Measurements from ENCODE around the gene TOM1. TPM values are rescaled to one million over a fixed set of nuclear protein-coding genes. Genes with fewer than 3 reads are reported as not detected.

TOM1 gene
- total and polyA plus RNA-seq, 3 experiments from 2014 or later = 15.1 to 34.5 (median 17.0) TPM

DNA sequence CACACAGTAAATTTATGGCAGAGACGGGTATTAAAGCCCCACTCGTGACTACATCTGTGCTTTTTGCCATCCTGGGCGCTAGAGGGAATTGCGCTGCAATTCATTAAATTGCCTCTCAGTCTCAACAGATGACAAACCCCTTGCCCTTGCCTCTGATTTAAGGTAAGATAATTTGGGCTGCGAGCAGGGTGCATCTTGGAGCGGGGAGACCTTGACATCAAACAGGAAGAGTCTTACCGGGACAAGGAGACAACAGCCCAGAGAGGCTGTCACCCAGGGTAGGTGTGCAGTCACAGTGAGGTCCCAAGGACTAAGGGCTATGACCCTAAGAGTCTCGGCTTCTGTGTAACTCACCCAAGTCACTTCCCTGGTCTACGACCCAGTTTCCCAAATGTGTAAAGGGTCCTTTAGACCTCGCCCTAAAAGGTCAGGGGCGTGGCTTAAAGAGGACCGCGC is 449 bp upstream of the TOM1 start:
- ChIA-PET POLR2A (interaction anchor here (0.6 to 2.0 kb wide), 5 partner anchors 10 to 51 kb away, joined by 3 to 22 read pairs (median 8); partner anchors contain the start of gene HMGXB4), CTCF (interaction anchor here (1.1 to 1.8 kb wide), 7 partner anchors 7 to 68 kb away, joined by 3 to 8 read pairs (median 4); partner anchors contain the start of gene HMGXB4)

DNA sequence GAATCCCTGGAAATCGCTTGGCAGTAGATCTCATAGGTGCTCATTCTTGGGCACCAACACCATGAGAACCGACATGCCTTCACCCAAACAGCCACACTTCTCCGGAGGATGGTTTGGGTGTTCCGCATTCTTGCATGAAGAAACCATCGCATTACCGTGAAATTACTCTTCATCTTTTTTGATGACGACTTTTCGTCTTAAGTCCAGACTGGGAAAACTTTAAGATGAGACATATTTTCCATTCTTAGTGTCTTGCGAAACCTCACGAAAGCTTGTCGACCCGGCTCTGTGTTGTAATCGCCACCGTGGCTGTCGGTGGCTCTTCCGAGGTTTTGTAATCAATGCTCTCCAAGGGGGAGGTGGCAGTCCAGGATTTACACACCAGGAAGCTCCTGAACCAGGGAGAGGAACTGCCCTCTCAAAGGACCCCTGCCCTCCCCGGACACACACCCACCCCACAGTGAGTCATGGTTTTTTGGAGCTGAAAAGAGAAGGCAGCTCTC is 1.7 kb downstream of the TOM1 start:
- Mint-ChIP-seq H3K4me3 (peak overlapping the region; percentile 62 to 98 (median 95)), H3K9me3 (no peaks in the 10 kb centered on the region), H3K27ac (peak overlapping the region in 6 of 8 donors; percentile 25 to 99 (median 74)), H3K36me3 (peaks cover 0 to 21% (median 6%) of the 10 kb centered on the region in 3 donors), H3K27me3 (peaks cover 0 to 1% of the 10 kb centered on the region in 2 donors), H3K4me1 (peaks cover 37 to 65% (median 43%) of the 10 kb centered on the region in 3 donors)
- Histone ChIP-seq H3K4me3 (ENCODE audit: low read length) (no peak overlapping the region), H3K4me1 (ENCODE audit: insufficient read depth, low read length) (peaks cover 31% of the 10 kb centered on the region), H3K27me3 (ENCODE audit: insufficient read depth, low read length, poor library complexity, severe bottlenecking) (no peaks in the 10 kb centered on the region), H3K36me3 (ENCODE audit: insufficient read depth, low read length) (no peaks in the 10 kb centered on the region), H3K9me3 (ENCODE audit: low read length) (no peaks in the 10 kb centered on the region), H3K27ac (ENCODE audit: low read depth, low read length) (peak overlapping the region; percentile 19)
- ChIA-PET CTCF (interaction anchor here (0.9 kb wide), 1 partner anchor 70 kb away, joined by 3 read pairs; no protein-coding TSS in a partner anchor), POLR2A (no interaction called here)
- no peak for DNase-seq

More for the DNA sequence above, 449 bp upstream of the TOM1 start:
- Histone ChIP-seq H3K4me1 (ENCODE audit: insufficient read depth, low read length) (peaks cover 21% of the 10 kb centered on the region), H3K4me3 (ENCODE audit: low read length) (peak overlapping the region; percentile 98), H3K27me3 (ENCODE audit: insufficient read depth, low read length, poor library complexity, severe bottlenecking) (no peaks in the 10 kb centered on the region), H3K36me3 (ENCODE audit: insufficient read depth, low read length) (no peaks in the 10 kb centered on the region), H3K9me3 (ENCODE audit: low read length) (no peaks in the 10 kb centered on the region), H3K27ac (ENCODE audit: low read depth, low read length) (peak overlapping the region; percentile 99)
- peak overlapping the region; percentile 93 to 98 (median 95) for H3K4me3 Mint-ChIP-seq
- no peaks in the 10 kb centered on the region for H3K9me3 Mint-ChIP-seq
- H3K4me1 Mint-ChIP-seq = peaks cover 25 to 46% (median 33%) of the 10 kb centered on the region in 3 donors
- peaks cover 0 to 1% of the 10 kb centered on the region in 2 donors for H3K27me3 Mint-ChIP-seq
- H3K27ac Mint-ChIP-seq = peak overlapping the region; percentile 95 to 99 (median 99)
- peaks cover 0 to 22% (median 5%) of the 10 kb centered on the region in 3 donors for H3K36me3 Mint-ChIP-seq
- DNase-seq = no peak

GRCh38 chr22:35303029-35303624 is 3.4 kb downstream of the TOM1 start:
- peaks cover 0 to 1% of the 10 kb centered on the region in 2 donors for H3K27me3 Mint-ChIP-seq
- no peaks in the 10 kb centered on the region for H3K9me3 ChIP-seq (ENCODE audit: low read length)
- no peaks in the 10 kb centered on the region for H3K27me3 ChIP-seq (ENCODE audit: insufficient read depth, low read length, poor library complexity, severe bottlenecking)
- ChIA-PET CTCF (no interaction called here), POLR2A (no interaction called here)
- peaks cover 53 to 78% (median 57%) of the 10 kb centered on the region in 3 donors for H3K4me1 Mint-ChIP-seq
- H3K27ac ChIP-seq (ENCODE audit: low read depth, low read length) = no peak overlapping the region
- H3K4me1 ChIP-seq (ENCODE audit: insufficient read depth, low read length) = peaks cover 48% of the 10 kb centered on the region
- H3K27ac Mint-ChIP-seq = peak overlapping the region in 5 of 8 donors; percentile 29 to 84 (median 60)
- DNase-seq = no peak
- H3K4me3 Mint-ChIP-seq = peak overlapping the region in 2 of 7 donors; percentile 24 to 83
- peaks cover 0 to 21% (median 6%) of the 10 kb centered on the region in 3 donors for H3K36me3 Mint-ChIP-seq
- no peak overlapping the region for H3K4me3 ChIP-seq (ENCODE audit: low read length)
- H3K9me3 Mint-ChIP-seq = no peaks in the 10 kb centered on the region
- H3K36me3 ChIP-seq (ENCODE audit: insufficient read depth, low read length) = no peaks in the 10 kb centered on the region

DNA sequence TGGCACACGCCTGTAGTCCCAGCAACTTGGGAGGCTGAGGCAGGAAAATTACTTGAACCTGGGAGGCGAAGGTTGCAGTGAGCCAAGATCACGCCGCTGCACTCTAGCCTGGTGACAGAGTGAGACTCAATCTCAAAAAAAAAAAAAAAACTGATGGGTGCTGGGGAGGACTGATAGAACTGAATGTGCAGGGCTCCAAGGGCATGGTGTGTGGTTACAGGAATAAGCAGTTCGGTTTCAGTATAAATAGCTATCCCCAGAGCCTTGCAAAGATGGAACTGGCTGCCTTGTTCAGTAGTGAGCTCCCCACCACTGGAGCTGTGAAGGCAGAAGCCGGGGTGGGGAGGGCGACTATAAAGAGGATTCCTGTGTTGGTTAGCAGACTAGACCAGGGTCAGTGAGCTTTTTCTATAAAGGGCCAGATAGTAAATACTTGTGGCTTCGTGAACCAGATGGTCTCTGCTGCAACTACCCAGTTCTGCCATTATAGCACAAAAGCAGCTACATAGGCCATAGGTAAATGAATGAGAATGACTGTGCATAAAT is 5.9 kb downstream of the TOM1 start:
- H3K27ac Mint-ChIP-seq = peak overlapping the region in 6 of 8 donors; percentile 22 to 94 (median 80)
- Histone ChIP-seq H3K27ac (ENCODE audit: low read depth, low read length) (no peak overlapping the region), H3K4me3 (ENCODE audit: low read length) (no peak overlapping the region), H3K4me1 (ENCODE audit: insufficient read depth, low read length) (peaks cover 53% of the 10 kb centered on the region), H3K27me3 (ENCODE audit: insufficient read depth, low read length, poor library complexity, severe bottlenecking) (no peaks in the 10 kb centered on the region), H3K36me3 (ENCODE audit: insufficient read depth, low read length) (no peaks in the 10 kb centered on the region), H3K9me3 (ENCODE audit: low read length) (no peaks in the 10 kb centered on the region)
- ChIA-PET POLR2A (interaction anchor here (0.8 kb wide), 2 partner anchors 25 to 48 kb away, joined by 4 read pairs; no protein-coding TSS in a partner anchor), CTCF (interaction anchor here (1.0 to 2.0 kb wide), 5 partner anchors 7 to 74 kb away, joined by 3 to 5 read pairs (median 4); partner anchors contain the start of gene HMGXB4)
- H3K4me3 Mint-ChIP-seq = peak overlapping the region in 2 of 7 donors; percentile 15 to 55
- H3K27me3 Mint-ChIP-seq = no peaks in the 10 kb centered on the region
- no peaks in the 10 kb centered on the region for H3K9me3 Mint-ChIP-seq
- peaks cover 64 to 88% (median 75%) of the 10 kb centered on the region in 3 donors for H3K4me1 Mint-ChIP-seq
- no peak for DNase-seq
- H3K36me3 Mint-ChIP-seq = peaks cover 0 to 28% (median 6%) of the 10 kb centered on the region in 3 donors

GRCh38 chr22:35306350-35306967 is 6.8 kb downstream of the TOM1 start:
- Mint-ChIP-seq H3K27ac (peak overlapping the region; percentile 1 to 97 (median 88)), H3K27me3 (no peaks in the 10 kb centered on the region), H3K36me3 (peaks cover 0 to 32% (median 6%) of the 10 kb centered on the region in 3 donors), H3K9me3 (no peaks in the 10 kb centered on the region), H3K4me1 (peaks cover 68 to 90% (median 77%) of the 10 kb centered on the region in 3 donors), H3K4me3 (peak overlapping the region in 6 of 7 donors; percentile 15 to 60 (median 44))
- Histone ChIP-seq H3K27me3 (ENCODE audit: insufficient read depth, low read length, poor library complexity, severe bottlenecking) (no peaks in the 10 kb centered on the region), H3K4me3 (ENCODE audit: low read length) (no peak overlapping the region), H3K36me3 (ENCODE audit: insufficient read depth, low read length) (no peaks in the 10 kb centered on the region), H3K4me1 (ENCODE audit: insufficient read depth, low read length) (peaks cover 54% of the 10 kb centered on the region), H3K27ac (ENCODE audit: low read depth, low read length) (no peak overlapping the region), H3K9me3 (ENCODE audit: low read length) (no peaks in the 10 kb centered on the region)
- peak in 1 of 5 donors; percentile 20 for DNase-seq
- ChIA-PET CTCF (interaction anchor here (0.9 to 2.0 kb wide), 6 partner anchors 8 to 75 kb away, joined by 3 to 5 read pairs (median 4); partner anchors contain the start of gene HMGXB4), POLR2A (interaction anchor here (0.8 kb wide), 2 partner anchors 24 to 48 kb away, joined by 4 read pairs; no protein-coding TSS in a partner anchor)

DNA sequence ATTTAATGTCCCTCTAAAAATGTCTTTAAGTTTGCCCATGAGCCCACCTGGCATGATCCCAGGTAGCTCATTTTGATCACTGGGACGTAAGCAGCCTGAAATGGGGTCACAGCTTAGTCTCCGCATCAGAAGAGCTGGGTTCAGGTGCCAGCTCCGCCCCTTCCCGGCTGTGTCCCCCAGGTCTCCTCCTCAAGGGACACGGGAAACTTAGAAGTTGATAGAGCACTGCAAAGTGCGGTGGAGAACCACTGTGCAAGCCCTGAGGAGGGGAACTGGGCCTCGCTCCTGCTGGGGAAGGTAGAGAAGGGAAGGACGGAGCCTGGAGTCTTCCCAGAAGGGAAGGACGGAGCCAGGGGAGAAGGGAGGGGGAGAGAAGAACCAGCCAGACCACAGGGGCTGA is 7.7 kb downstream of the TOM1 start:
- H3K27me3 Mint-ChIP-seq = no peaks in the 10 kb centered on the region
- H3K9me3 Mint-ChIP-seq = no peaks in the 10 kb centered on the region
- no peak overlapping the region for H3K4me3 ChIP-seq (ENCODE audit: low read length)
- peak overlapping the region in 6 of 8 donors; percentile 54 to 97 (median 88) for H3K27ac Mint-ChIP-seq
- ChIA-PET CTCF (interaction anchor here (0.9 to 2.0 kb wide), 4 partner anchors 9 to 76 kb away, joined by 3 to 5 read pairs (median 4); partner anchors contain the start of gene HMGXB4), POLR2A (interaction anchor here (0.6 kb wide), 1 partner anchor 708 kb away, joined by 3 read pairs; no protein-coding TSS in a partner anchor)
- DNase-seq = no peak
- no peaks in the 10 kb centered on the region for H3K27me3 ChIP-seq (ENCODE audit: insufficient read depth, low read length, poor library complexity, severe bottlenecking)
- peaks cover 0 to 33% (median 6%) of the 10 kb centered on the region in 3 donors for H3K36me3 Mint-ChIP-seq
- H3K4me1 Mint-ChIP-seq = peaks cover 71 to 90% (median 78%) of the 10 kb centered on the region in 3 donors
- H3K4me3 Mint-ChIP-seq = peak overlapping the region in 2 of 7 donors; percentile 13 to 60
- no peaks in the 10 kb centered on the region for H3K36me3 ChIP-seq (ENCODE audit: insufficient read depth, low read length)
- peaks cover 52% of the 10 kb centered on the region for H3K4me1 ChIP-seq (ENCODE audit: insufficient read depth, low read length)
- no peak overlapping the region for H3K27ac ChIP-seq (ENCODE audit: low read depth, low read length)
- no peaks in the 10 kb centered on the region for H3K9me3 ChIP-seq (ENCODE audit: low read length)

DNA sequence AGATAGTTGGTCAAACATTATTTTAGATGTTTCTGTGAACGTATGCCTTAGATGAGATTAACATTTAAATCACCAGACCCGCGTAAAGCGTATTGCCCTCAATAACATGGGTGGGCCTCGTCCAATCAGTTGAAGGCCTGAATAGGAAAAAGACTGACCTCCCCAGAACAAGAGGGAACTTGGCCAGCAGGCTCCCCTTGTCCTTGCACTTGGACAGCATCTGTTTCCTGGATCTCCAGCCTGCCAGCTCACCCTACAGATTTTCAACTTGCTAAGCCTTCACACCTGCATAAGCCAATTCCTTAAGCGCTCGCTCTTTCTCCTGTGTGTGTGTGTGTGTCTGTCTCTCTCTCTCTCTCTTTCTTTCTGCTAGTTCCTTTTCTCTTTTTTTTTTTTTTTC is 8.2 kb downstream of the TOM1 start:
- Mint-ChIP-seq H3K36me3 (peaks cover 0 to 33% (median 5%) of the 10 kb centered on the region in 3 donors), H3K4me3 (no peak overlapping the region), H3K9me3 (no peaks in the 10 kb centered on the region), H3K27me3 (no peaks in the 10 kb centered on the region), H3K4me1 (peaks cover 74 to 90% (median 80%) of the 10 kb centered on the region in 3 donors), H3K27ac (peak overlapping the region in 4 of 8 donors; percentile 34 to 94 (median 90))
- peaks cover 54% of the 10 kb centered on the region for H3K4me1 ChIP-seq (ENCODE audit: insufficient read depth, low read length)
- no peaks in the 10 kb centered on the region for H3K36me3 ChIP-seq (ENCODE audit: insufficient read depth, low read length)
- no peaks in the 10 kb centered on the region for H3K9me3 ChIP-seq (ENCODE audit: low read length)
- POLR2A ChIA-PET = no interaction called here
- H3K4me3 ChIP-seq (ENCODE audit: low read length) = no peak overlapping the region
- no peak overlapping the region for H3K27ac ChIP-seq (ENCODE audit: low read depth, low read length)
- H3K27me3 ChIP-seq (ENCODE audit: insufficient read depth, low read length, poor library complexity, severe bottlenecking) = no peaks in the 10 kb centered on the region
- DNase-seq = no peak
- CTCF ChIA-PET = interaction anchor here (0.7 kb wide), 1 partner anchor 14 kb away, joined by 3 read pairs; no protein-coding TSS in a partner anchor

All from CD8-positive, alpha-beta memory T cell (primary cell).